ENCODE results near the gene CDC42EP4. TPM values are rescaled to one million over a fixed set of nuclear protein-coding genes. Genes with fewer than 3 reads are reported as not detected.

CDC42EP4 gene
- total RNA-seq, 5 donors from 2014 or later (not counting 1 experiment from before 2014, with no cell fraction given) = 1.1 to 3.7 (median 1.3) TPM

- Histone ChIP-seq H3K27me3 (replicated peaks in 1 of 2; ENCODE audit: control insufficient read depth in 2 of 2, extremely low read depth in 1 of 2, insufficient read depth in 2 of 2, low read length in 1 of 2) (peaks cover 0 to 16% of the 10 kb centered on the region in 2 experiments), H3K4me3 (ENCODE audit: control insufficient read depth in 1 of 2, extremely low read depth in 1 of 2, low read length in 1 of 2) (no peak overlapping the region), H3K9me3 (no peaks in the 10 kb centered on the region), H3K36me3 (ENCODE audit: control insufficient read depth in 2 of 2, extremely low read depth in 1 of 2, insufficient read depth in 1 of 2, low read length in 1 of 2) (no peaks in the 10 kb centered on the region), H3K27ac (ENCODE audit: low read length) (no peak overlapping the region), H3K4me1 (ENCODE audit: control insufficient read depth in 1 of 2, extremely low read depth in 1 of 2, insufficient read depth in 2 of 2, low read length in 2 of 2) (no peaks in the 10 kb centered on the region)
- ATAC-seq (replicated peaks in 1 of 4) = no peak
- CTCF ChIA-PET = no interaction called here
- Mint-ChIP-seq H3K27ac (no peak overlapping the region), H3K4me1 (no peaks in the 10 kb centered on the region), H3K27me3 (no peaks in the 10 kb centered on the region), H3K9me3 (no peaks in the 10 kb centered on the region), H3K4me3 (no peak overlapping the region), H3K36me3 (no peaks in the 10 kb centered on the region)
- WGBS (ENCODE audit: insufficient coverage) = 73% methylated on average over 7 of the region's 9 CpGs
- POLR2A ChIA-PET = no interaction called here
- no peak for DNase-seq
Measured at GRCh38 chr17:73357318-73357717, 45.5 kb upstream of the CDC42EP4 start.

- DNase-seq (no peak), ATAC-seq (replicated peaks in 1 of 4) (no peak)
- Histone ChIP-seq H3K4me3 (ENCODE audit: control insufficient read depth in 1 of 2, extremely low read depth in 1 of 2, low read length in 1 of 2) (no peak overlapping the region), H3K27me3 (replicated peaks in 1 of 2; ENCODE audit: control insufficient read depth in 2 of 2, extremely low read depth in 1 of 2, insufficient read depth in 2 of 2, low read length in 1 of 2) (peaks cover 0 to 16% of the 10 kb centered on the region in 2 experiments), H3K36me3 (ENCODE audit: control insufficient read depth in 2 of 2, extremely low read depth in 1 of 2, insufficient read depth in 1 of 2, low read length in 1 of 2) (no peaks in the 10 kb centered on the region), H3K27ac (ENCODE audit: low read length) (no peak overlapping the region), H3K9me3 (no peaks in the 10 kb centered on the region), H3K4me1 (ENCODE audit: control insufficient read depth in 1 of 2, extremely low read depth in 1 of 2, insufficient read depth in 2 of 2, low read length in 2 of 2) (no peaks in the 10 kb centered on the region)
- no peaks in the 10 kb centered on the region for H3K36me3 Mint-ChIP-seq
- no peak overlapping the region for H3K4me3 Mint-ChIP-seq
- POLR2A ChIA-PET = no interaction called here
- WGBS (ENCODE audit: insufficient coverage) = 84% methylated on average over 8 of the region's 8 CpGs
- H3K4me1 Mint-ChIP-seq = no peaks in the 10 kb centered on the region
- CTCF ChIA-PET = no interaction called here
- H3K27me3 Mint-ChIP-seq = no peaks in the 10 kb centered on the region
- H3K9me3 Mint-ChIP-seq = no peaks in the 10 kb centered on the region
- no peak overlapping the region for H3K27ac Mint-ChIP-seq
Measured at GRCh38 chr17:73356561-73357170, 44.9 kb upstream of the CDC42EP4 start.

DNA sequence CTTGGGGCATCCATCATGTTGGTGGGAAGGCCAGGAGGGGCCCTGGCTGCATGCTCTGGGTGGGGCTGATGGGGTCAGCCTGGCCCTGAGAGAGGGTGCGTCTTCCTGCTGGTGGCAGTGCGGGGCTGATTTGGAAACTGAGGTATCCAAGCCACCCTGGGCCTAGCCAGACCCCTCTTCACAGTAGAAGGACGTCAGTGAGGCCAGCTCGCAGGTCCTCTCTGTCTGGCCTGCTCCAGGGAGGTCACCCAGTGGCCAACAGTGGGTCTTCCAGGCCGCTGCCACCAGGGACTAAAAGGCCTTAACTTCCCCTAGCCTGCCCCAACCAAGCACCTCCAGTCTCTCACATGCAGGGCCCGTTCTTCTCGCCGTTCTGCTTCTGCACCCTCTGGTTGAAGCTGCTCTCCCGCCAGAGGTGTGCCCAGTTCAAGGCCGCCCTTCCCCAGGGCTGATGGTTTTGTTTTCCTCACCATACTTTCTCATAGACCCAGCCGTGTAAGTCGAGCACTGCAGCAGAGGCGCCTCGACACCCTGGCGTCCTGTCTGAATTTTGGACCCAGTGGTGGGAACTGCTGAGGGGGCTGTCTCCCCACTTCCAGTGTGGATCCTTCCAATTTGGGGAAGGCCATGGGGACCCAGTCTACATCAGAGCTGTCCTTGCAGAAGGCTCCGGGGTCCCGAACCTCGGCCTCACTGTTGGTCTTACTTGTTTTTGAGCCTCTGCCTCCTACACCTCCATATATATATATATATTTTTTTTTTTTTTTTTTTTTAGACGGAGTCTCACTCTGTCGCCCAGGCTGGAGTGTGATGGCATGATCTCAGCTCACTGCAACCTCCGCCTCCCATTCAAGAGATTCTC lies 42.9 kb upstream of the CDC42EP4 start:
- POLR2A ChIA-PET = no interaction called here
- no peak overlapping the region for H3K27ac Mint-ChIP-seq
- Histone ChIP-seq H3K27ac (ENCODE audit: low read length) (no peak overlapping the region), H3K4me1 (ENCODE audit: control insufficient read depth in 1 of 2, extremely low read depth in 1 of 2, insufficient read depth in 2 of 2, low read length in 2 of 2) (no peaks in the 10 kb centered on the region), H3K27me3 (replicated peaks in 1 of 2; ENCODE audit: control insufficient read depth in 2 of 2, extremely low read depth in 1 of 2, insufficient read depth in 2 of 2, low read length in 1 of 2) (peaks cover 0 to 11% of the 10 kb centered on the region in 2 experiments), H3K4me3 (ENCODE audit: control insufficient read depth in 1 of 2, extremely low read depth in 1 of 2, low read length in 1 of 2) (no peak overlapping the region), H3K9me3 (no peaks in the 10 kb centered on the region), H3K36me3 (ENCODE audit: control insufficient read depth in 2 of 2, extremely low read depth in 1 of 2, insufficient read depth in 1 of 2, low read length in 1 of 2) (no peaks in the 10 kb centered on the region)
- 81% methylated on average over 12 of the region's 21 CpGs for WGBS (ENCODE audit: insufficient coverage)
- CTCF ChIA-PET = no interaction called here
- no peak for DNase-seq
- H3K9me3 Mint-ChIP-seq = no peaks in the 10 kb centered on the region
- ATAC-seq (replicated peaks in 1 of 4) = no peak
- H3K27me3 Mint-ChIP-seq = no peaks in the 10 kb centered on the region
- no peaks in the 10 kb centered on the region for H3K4me1 Mint-ChIP-seq
- no peak overlapping the region for H3K4me3 Mint-ChIP-seq
- no peaks in the 10 kb centered on the region for H3K36me3 Mint-ChIP-seq

GRCh38 chr17:73352261-73352660 lies 40.5 kb upstream of the CDC42EP4 start:
- H3K4me3 ChIP-seq (ENCODE audit: control insufficient read depth in 1 of 2, extremely low read depth in 1 of 2, low read length in 1 of 2) = no peak overlapping the region
- Mint-ChIP-seq H3K9me3 (no peaks in the 10 kb centered on the region), H3K27me3 (no peaks in the 10 kb centered on the region)

GRCh38 chr17:73351764-73352163 lies 40.0 kb upstream of the CDC42EP4 start:
- Mint-ChIP-seq H3K36me3 (no peaks in the 10 kb centered on the region), H3K27me3 (no peaks in the 10 kb centered on the region), H3K4me3 (no peak overlapping the region), H3K9me3 (no peaks in the 10 kb centered on the region), H3K4me1 (no peaks in the 10 kb centered on the region), H3K27ac (no peak overlapping the region)
- H3K36me3 ChIP-seq (ENCODE audit: control insufficient read depth in 2 of 2, extremely low read depth in 1 of 2, insufficient read depth in 1 of 2, low read length in 1 of 2) = no peaks in the 10 kb centered on the region
- no peak overlapping the region for H3K27ac ChIP-seq (ENCODE audit: low read length)
- WGBS (ENCODE audit: insufficient coverage) = 75% methylated on average over 3 of the region's 3 CpGs
- DNase-seq (no peak), ATAC-seq (replicated peaks in 1 of 4) (no peak)
- H3K4me3 ChIP-seq (ENCODE audit: control insufficient read depth in 1 of 2, extremely low read depth in 1 of 2, low read length in 1 of 2) = no peak overlapping the region
- POLR2A ChIA-PET = no interaction called here
- no peaks in the 10 kb centered on the region for H3K9me3 ChIP-seq
- H3K4me1 ChIP-seq (ENCODE audit: control insufficient read depth in 1 of 2, extremely low read depth in 1 of 2, insufficient read depth in 2 of 2, low read length in 2 of 2) = no peaks in the 10 kb centered on the region
- CTCF ChIA-PET = no interaction called here
- peaks cover 0 to 11% of the 10 kb centered on the region in 2 experiments for H3K27me3 ChIP-seq (replicated peaks in 1 of 2; ENCODE audit: control insufficient read depth in 2 of 2, extremely low read depth in 1 of 2, insufficient read depth in 2 of 2, low read length in 1 of 2)

More at GRCh38 chr17:73352261-73352660, 40.5 kb upstream of the CDC42EP4 start:
- DNase-seq (no peak), ATAC-seq (replicated peaks in 1 of 4) (no peak)
- Histone ChIP-seq H3K36me3 (ENCODE audit: control insufficient read depth in 2 of 2, extremely low read depth in 1 of 2, insufficient read depth in 1 of 2, low read length in 1 of 2) (no peaks in the 10 kb centered on the region), H3K27me3 (replicated peaks in 1 of 2; ENCODE audit: control insufficient read depth in 2 of 2, extremely low read depth in 1 of 2, insufficient read depth in 2 of 2, low read length in 1 of 2) (peaks cover 0 to 12% of the 10 kb centered on the region in 2 experiments), H3K27ac (ENCODE audit: low read length) (no peak overlapping the region), H3K9me3 (no peaks in the 10 kb centered on the region), H3K4me1 (ENCODE audit: control insufficient read depth in 1 of 2, extremely low read depth in 1 of 2, insufficient read depth in 2 of 2, low read length in 2 of 2) (no peaks in the 10 kb centered on the region)
- no peaks in the 10 kb centered on the region for H3K4me1 Mint-ChIP-seq
- WGBS (ENCODE audit: insufficient coverage) = 96% methylated on average over 5 of the region's 13 CpGs
- POLR2A ChIA-PET = no interaction called here
- CTCF ChIA-PET = no interaction called here
- H3K27ac Mint-ChIP-seq = no peak overlapping the region
- H3K36me3 Mint-ChIP-seq = no peaks in the 10 kb centered on the region
- H3K4me3 Mint-ChIP-seq = no peak overlapping the region

DNA sequence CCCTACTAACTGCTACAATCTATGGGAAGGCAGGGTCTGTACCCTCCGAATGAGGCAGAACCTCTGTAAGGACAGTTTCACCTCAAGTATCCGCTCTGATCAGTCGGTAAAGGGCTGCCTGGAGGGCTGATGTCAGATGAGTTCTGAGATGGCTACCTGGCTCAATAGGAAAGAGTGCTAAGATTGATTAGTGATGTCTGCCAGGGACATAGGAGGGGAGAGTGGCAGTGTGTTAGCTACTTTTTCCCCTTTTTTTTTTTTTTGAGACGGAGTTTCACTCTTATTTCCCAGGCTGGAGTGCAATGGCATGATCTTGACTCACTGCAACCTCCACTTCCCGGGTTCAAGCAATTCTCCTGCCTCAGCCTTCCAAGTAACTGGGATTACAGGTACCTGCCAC lies 39.1 kb upstream of the CDC42EP4 start:
- ATAC-seq (replicated peaks in 1 of 4) (no peak), DNase-seq (no peak)
- no peak overlapping the region for H3K4me3 Mint-ChIP-seq
- no peaks in the 10 kb centered on the region for H3K36me3 Mint-ChIP-seq
- H3K9me3 Mint-ChIP-seq = no peaks in the 10 kb centered on the region
- no peak overlapping the region for H3K27ac Mint-ChIP-seq
- WGBS (ENCODE audit: insufficient coverage) = 100% methylated on average over 5 of the region's 5 CpGs
- no peak overlapping the region for H3K27ac ChIP-seq (ENCODE audit: low read length)
- H3K4me1 Mint-ChIP-seq = no peaks in the 10 kb centered on the region
- CTCF ChIA-PET = no interaction called here
- no peaks in the 10 kb centered on the region for H3K27me3 Mint-ChIP-seq
- H3K4me3 ChIP-seq (ENCODE audit: control insufficient read depth in 1 of 2, extremely low read depth in 1 of 2, low read length in 1 of 2) = no peak overlapping the region
- POLR2A ChIA-PET = no interaction called here
- no peaks in the 10 kb centered on the region for H3K9me3 ChIP-seq
- no peaks in the 10 kb centered on the region for H3K4me1 ChIP-seq (ENCODE audit: control insufficient read depth in 1 of 2, extremely low read depth in 1 of 2, insufficient read depth in 2 of 2, low read length in 2 of 2)
- no peaks in the 10 kb centered on the region for H3K36me3 ChIP-seq (ENCODE audit: control insufficient read depth in 2 of 2, extremely low read depth in 1 of 2, insufficient read depth in 1 of 2, low read length in 1 of 2)
- H3K27me3 ChIP-seq (replicated peaks in 1 of 2; ENCODE audit: control insufficient read depth in 2 of 2, extremely low read depth in 1 of 2, insufficient read depth in 2 of 2, low read length in 1 of 2) = peaks cover 0 to 10% of the 10 kb centered on the region in 2 experiments
